NCI-H1092 treated with DMSO at 0.1 percent for 48 hours (cell line): ENCODE data around the gene CHRND.

Experiments
- DNase-seq: peaks from one replicate; lab custom pipeline; 2025; lab: John Stamatoyannopoulos, UW

The CHRND gene

DNA sequence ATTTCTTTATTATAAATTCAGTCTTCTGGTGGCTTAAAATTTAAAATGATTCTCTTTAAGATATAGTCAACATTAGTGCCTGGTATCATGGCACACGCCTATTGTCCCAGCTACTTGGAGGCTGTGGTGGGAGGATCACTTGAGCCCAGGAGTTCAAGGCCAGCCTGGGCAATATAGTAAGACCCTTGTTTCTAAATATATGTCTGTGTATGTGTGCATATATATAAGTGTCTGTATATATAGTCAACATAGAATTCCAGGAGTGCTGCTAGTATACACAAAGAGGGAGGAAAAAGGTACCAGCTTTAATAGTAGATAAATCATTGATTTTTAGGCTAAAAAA is 49.4 kb downstream of the CHRND start:
- no peak for DNase-seq

DNA sequence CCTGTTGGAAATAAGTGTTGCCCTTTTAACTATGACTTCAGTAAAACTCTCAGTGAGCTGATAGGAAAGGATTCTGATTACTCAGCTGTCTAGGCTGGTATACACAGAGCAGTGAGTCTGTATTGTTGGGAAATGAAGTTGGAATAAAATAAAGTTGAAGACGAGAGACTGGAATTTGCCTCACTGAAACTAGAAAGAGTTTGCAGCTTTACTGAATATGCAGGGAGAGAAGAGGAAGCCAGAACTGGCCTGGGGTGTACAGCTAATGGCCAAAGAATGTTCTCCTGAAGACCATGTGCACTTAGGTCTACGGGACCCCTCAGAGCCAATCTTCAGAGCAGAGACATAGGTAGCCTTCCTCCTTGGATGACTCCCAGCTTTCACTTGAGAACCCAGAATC is 51.0 kb downstream of the CHRND start:
- no peak for DNase-seq

DNA sequence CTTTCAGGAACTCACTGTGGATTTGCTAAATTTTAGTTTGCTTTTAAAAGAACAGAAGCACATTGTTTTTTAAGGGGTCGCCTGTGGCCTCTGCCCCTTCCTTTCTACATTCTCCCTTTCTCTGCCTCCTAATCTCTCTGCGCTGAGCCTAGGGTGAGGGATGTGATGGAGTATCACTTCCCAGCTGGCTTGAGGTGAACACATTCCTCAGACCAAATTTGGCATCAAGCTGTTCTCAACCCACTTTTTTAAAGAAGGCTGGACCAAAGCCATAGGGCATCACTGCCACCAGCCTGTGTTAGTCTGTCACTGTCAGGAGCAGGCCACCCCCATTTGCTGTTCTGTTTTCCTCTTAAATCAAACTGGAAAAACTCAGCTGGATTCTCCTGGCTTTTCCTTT is 51.9 kb downstream of the CHRND start:
- no peak for DNase-seq

DNA sequence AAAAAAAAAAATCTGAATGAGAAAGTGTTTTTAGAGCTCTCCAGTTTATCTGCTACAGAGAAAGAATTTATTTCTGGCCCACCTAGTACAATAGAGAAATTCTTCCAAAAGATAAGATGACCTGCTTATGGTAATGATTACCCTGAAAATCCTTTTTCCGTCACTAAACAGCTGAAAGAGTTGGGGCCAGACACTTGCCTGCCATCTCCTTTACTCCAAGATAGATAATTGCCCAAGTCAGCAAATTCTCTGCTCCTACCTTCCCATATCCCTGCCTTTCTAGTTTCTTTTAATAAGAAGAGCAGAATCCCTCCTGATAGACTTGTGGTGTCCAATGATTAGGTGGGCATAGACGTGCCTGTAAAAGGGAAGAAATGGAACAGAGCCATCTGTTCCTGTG is 52.7 kb downstream of the CHRND start:
- DNase-seq: no peak

DNA sequence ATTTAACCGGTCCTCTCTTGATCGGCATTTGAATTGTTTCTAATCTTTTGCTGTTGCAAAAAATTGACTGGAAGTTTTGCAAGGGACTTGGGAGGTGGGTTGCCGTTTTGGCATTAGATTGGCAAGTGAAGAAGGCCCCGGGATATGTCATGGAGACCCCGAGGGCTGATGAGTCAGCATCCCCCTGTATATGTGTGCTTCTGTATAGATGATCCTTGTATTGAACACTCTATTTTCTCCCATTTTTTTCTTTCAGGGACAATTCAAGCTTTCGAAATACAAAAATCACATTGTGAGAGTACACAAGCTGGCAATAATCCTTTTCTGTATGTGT is 54.7 kb downstream of the CHRND start:
- no peak for DNase-seq

DNA sequence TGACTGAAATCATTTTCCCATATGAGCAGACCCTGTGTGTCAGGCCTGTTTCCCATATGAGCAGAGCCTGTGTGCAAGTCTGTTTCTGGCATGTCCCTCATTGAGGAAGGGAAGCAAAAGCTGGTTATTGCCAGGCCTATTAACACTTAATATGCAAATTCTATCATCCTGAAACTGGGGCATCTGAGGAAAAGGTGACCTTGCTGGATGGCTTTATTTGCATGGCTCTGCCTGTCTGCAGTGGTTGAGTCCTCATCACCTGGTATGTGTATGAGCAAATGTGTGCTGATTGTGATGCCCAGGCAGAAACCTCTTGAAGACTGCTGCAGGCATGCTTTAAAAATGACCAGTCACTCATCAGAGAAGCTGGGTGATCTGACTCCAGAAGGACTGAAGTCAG is 55.8 kb downstream of the CHRND start:
- DNase-seq: no peak

DNA sequence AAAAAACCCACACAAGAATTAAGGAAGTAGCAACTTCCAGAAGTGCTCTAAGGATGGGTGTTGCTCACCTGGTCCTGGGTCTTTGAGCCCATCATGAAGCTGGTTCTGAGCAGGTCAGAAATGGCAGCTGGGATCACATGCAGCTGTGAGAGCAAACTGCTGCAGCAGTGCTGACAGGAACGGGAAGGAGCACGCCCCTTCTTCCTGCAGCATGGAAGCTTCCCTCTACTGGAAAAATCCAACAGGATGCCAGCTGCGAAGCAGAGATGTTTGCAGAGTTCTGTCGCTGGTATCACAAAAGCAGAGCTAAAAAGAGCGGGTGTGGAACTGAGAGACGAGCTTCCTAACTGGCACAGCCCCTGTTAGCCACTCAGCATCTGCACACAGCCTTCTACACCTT is 58.3 kb downstream of the CHRND start:
- DNase-seq: no peak
